ENCODE results near the gene GATA2.

Gene GATA2

GRCh38 chr3:128492671-128493569, at the start of gene GATA2:
Gene GATA2, minus strand, starts transcription at chr3:128493201. Its CDS starts 6,170 bp downstream, at chr3:128487031.
- DNase-seq (ENCODE audit: low read depth, low spot score) = peak; percentile 54

GRCh38 chr3:128541246-128541645, 48.2 kb upstream of the GATA2 start:
- DNase-seq (ENCODE audit: low read depth, low spot score) = no peak

GRCh38 chr3:128539376-128539775, 46.4 kb upstream of the GATA2 start:
- DNase-seq (ENCODE audit: low read depth, low spot score) = no peak

GRCh38 chr3:128537091-128537703, 44.2 kb upstream of the GATA2 start:
- no peak for DNase-seq (ENCODE audit: low read depth, low spot score)

- no peak for DNase-seq (ENCODE audit: low read depth, low spot score)
These were observed 39.3 kb upstream of the GATA2 start for GRCh38 chr3:128532012-128532983.

GRCh38 chr3:128524374-128525299, 31.6 kb upstream of the GATA2 start:
- no peak for DNase-seq (ENCODE audit: low read depth, low spot score)

GRCh38 chr3:128523591-128523990, 30.6 kb upstream of the GATA2 start:
- no peak for DNase-seq (ENCODE audit: low read depth, low spot score)

GRCh38 chr3:128521715-128522114, 28.7 kb upstream of the GATA2 start:
- no peak for DNase-seq (ENCODE audit: low read depth, low spot score)

GRCh38 chr3:128518587-128519490, 25.8 kb upstream of the GATA2 start:
- DNase-seq (ENCODE audit: low read depth, low spot score) = no peak

- no peak for DNase-seq (ENCODE audit: low read depth, low spot score)
These were observed 24.6 kb upstream of the GATA2 start for GRCh38 chr3:128517648-128518047.

- no peak for DNase-seq (ENCODE audit: low read depth, low spot score)
These were observed 23.0 kb upstream of the GATA2 start for GRCh38 chr3:128515967-128516366.

GRCh38 chr3:128508852-128509251, 15.9 kb upstream of the GATA2 start:
- no peak for DNase-seq (ENCODE audit: low read depth, low spot score)

GRCh38 chr3:128506754-128507153, 13.8 kb upstream of the GATA2 start:
- DNase-seq (ENCODE audit: low read depth, low spot score) = no peak

GRCh38 chr3:128505771-128506170, 12.8 kb upstream of the GATA2 start:
- DNase-seq (ENCODE audit: low read depth, low spot score) = no peak

- peak; percentile 93 for DNase-seq (ENCODE audit: low read depth, low spot score)
These were observed 12.1 kb upstream of the GATA2 start for GRCh38 chr3:128504963-128505730.

GRCh38 chr3:128504533-128504915, 11.5 kb upstream of the GATA2 start:
- no peak for DNase-seq (ENCODE audit: low read depth, low spot score)

- DNase-seq (ENCODE audit: low read depth, low spot score) = no peak
These were observed 10.9 kb upstream of the GATA2 start for GRCh38 chr3:128503751-128504532.

GRCh38 chr3:128503164-128503651, 10.2 kb upstream of the GATA2 start:
- no peak for DNase-seq (ENCODE audit: low read depth, low spot score)

All from ELF-1 (cell line).